Endothelial cell (in vitro differentiated cells): ENCODE measurements around the gene MSRB1. TPM values are rescaled to one million over a fixed set of nuclear protein-coding genes. Genes with fewer than 3 reads are reported as not detected.

Source experiments
- DNase-seq: peaks from one replicate; pipeline ENCODE4 v3.0.0; 2021; ENCODE audit warnings: low spot score
- H3K27ac Mint-ChIP-seq: one replicate; pipeline ENCODE4 v1.8.0; 2021; ENCODE audit warnings: mixed read lengths, inconsistent platforms; ENCODE audit not compliant: unreplicated experiment
- H3K27me3 Mint-ChIP-seq: one replicate; pipeline ENCODE4 v1.8.0; 2021; ENCODE audit warnings: mild to moderate bottlenecking, moderate library complexity, mixed read lengths, inconsistent platforms; ENCODE audit not compliant: unreplicated experiment
- H3K36me3 Mint-ChIP-seq: one replicate; pipeline ENCODE4 v1.8.0; 2021; ENCODE audit warnings: mild to moderate bottlenecking, low read depth, mixed read lengths, inconsistent platforms; ENCODE audit not compliant: unreplicated experiment
- H3K4me1 Mint-ChIP-seq: one replicate; pipeline ENCODE4 v1.8.0; 2021; ENCODE audit warnings: mild to moderate bottlenecking, mixed read lengths, inconsistent platforms; ENCODE audit not compliant: unreplicated experiment
- H3K4me3 Mint-ChIP-seq: one replicate; pipeline ENCODE4 v1.8.0; 2021; ENCODE audit warnings: mild to moderate bottlenecking, mixed read lengths, inconsistent platforms; ENCODE audit not compliant: unreplicated experiment
- H3K9me3 Mint-ChIP-seq: one replicate; pipeline ENCODE4 v1.8.0; 2021; ENCODE audit warnings: mixed read lengths, inconsistent platforms; ENCODE audit not compliant: unreplicated experiment
- total RNA-seq: library from RNA; stranded (reverse); fragmentation: NEBNext Ultra II Directional; extraction: Animal tissue kit (Norgen Biotek cat#: 25700); gene quantifications from one replicate; pipeline ENCODE4 v1.2.1, GENCODE V29; 2021; ENCODE audit not compliant: unreplicated experiment
- TF ChIP-seq, protein P1 (sequence below): fragments of 200-600 bp; sonication (generic); IDR thresholded peaks from one replicate; pipeline ENCODE4 v1.5.0; 2021; ENCODE audit warnings: antibody characterized with exemption; ENCODE audit not compliant: unreplicated experiment

MSRB1 gene
- total RNA-seq, 1 donor from 2014 or later, result 18.1 TPM

DNA sequence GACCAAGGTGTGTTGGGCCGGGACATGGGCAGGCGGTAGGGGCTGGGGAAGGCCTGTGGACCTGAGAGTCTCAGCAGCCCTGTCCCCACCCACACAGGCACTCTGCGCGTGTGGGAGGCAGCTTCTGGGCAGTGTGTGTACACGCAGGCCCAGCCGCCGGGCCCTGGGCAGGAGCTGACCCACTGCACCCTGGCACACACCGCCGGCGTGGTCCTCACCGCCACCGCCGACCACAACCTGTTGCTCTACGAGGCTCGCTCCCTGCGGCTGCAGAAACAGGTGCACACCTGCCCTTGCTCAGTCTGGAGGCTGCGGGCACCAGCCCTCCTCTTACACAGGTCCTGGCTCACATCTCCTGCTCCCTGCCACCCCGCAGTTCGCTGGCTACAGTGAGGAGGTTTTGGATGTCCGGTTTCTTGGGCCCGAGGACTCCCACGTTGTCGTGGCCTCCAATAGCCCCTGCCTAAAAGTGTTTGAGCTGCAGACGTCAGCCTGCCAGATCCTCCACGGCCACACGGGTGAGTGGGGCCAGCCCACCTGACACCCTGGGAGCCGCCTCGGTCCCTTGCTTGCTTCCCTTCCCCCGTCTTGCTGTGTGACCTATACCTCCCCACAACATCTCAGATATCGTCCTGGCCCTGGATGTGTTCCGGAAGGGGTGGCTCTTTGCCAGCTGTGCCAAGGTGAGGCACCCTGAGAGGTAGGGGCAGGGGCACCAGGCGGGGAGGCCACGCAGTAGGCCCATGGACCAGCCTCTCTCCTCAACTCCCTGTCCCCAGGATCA lies 32.6 kb upstream of the MSRB1 start:
- no peak overlapping the region for H3K27ac Mint-ChIP-seq
- no peaks in the 10 kb centered on the region for H3K9me3 Mint-ChIP-seq
- peaks cover 12% of the 10 kb centered on the region for H3K4me1 Mint-ChIP-seq
- TF ChIP-seq, protein P1, sequence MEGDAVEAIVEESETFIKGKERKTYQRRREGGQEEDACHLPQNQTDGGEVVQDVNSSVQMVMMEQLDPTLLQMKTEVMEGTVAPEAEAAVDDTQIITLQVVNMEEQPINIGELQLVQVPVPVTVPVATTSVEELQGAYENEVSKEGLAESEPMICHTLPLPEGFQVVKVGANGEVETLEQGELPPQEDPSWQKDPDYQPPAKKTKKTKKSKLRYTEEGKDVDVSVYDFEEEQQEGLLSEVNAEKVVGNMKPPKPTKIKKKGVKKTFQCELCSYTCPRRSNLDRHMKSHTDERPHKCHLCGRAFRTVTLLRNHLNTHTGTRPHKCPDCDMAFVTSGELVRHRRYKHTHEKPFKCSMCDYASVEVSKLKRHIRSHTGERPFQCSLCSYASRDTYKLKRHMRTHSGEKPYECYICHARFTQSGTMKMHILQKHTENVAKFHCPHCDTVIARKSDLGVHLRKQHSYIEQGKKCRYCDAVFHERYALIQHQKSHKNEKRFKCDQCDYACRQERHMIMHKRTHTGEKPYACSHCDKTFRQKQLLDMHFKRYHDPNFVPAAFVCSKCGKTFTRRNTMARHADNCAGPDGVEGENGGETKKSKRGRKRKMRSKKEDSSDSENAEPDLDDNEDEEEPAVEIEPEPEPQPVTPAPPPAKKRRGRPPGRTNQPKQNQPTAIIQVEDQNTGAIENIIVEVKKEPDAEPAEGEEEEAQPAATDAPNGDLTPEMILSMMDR, result no peak
- peaks cover 12% of the 10 kb centered on the region for H3K27me3 Mint-ChIP-seq
- no peak for DNase-seq
- H3K4me3 Mint-ChIP-seq, result no peak overlapping the region
- no peaks in the 10 kb centered on the region for H3K36me3 Mint-ChIP-seq

GRCh38 chr16:1974157-1975070 lies 31.4 kb upstream of the MSRB1 start:
- H3K9me3 Mint-ChIP-seq, result no peaks in the 10 kb centered on the region
- DNase-seq, result no peak
- TF ChIP-seq, protein P1, result no peak
- H3K36me3 Mint-ChIP-seq, result no peaks in the 10 kb centered on the region
- peaks cover 12% of the 10 kb centered on the region for H3K4me1 Mint-ChIP-seq
- H3K27ac Mint-ChIP-seq, result no peak overlapping the region
- H3K27me3 Mint-ChIP-seq, result peaks cover 10% of the 10 kb centered on the region
- H3K4me3 Mint-ChIP-seq, result no peak overlapping the region

GRCh38 chr16:1973461-1974156 lies 30.6 kb upstream of the MSRB1 start:
- no peaks in the 10 kb centered on the region for H3K9me3 Mint-ChIP-seq
- no peak overlapping the region for H3K4me3 Mint-ChIP-seq
- TF ChIP-seq, protein P1, result no peak
- peaks cover 12% of the 10 kb centered on the region for H3K4me1 Mint-ChIP-seq
- no peak overlapping the region for H3K27ac Mint-ChIP-seq
- no peak for DNase-seq
- peaks cover 10% of the 10 kb centered on the region for H3K27me3 Mint-ChIP-seq
- H3K36me3 Mint-ChIP-seq, result no peaks in the 10 kb centered on the region

- H3K27ac Mint-ChIP-seq, result peak overlapping the region; percentile 85
Measured at GRCh38 chr16:1972490-1972877, 29.5 kb upstream of the MSRB1 start.

More at GRCh38 chr16:1972490-1972877, 29.5 kb upstream of the MSRB1 start:
- H3K4me3 Mint-ChIP-seq, result peak overlapping the region; percentile 98
- TF ChIP-seq, protein P1, result no peak
- H3K27me3 Mint-ChIP-seq, result peaks cover 10% of the 10 kb centered on the region
- H3K4me1 Mint-ChIP-seq, result peaks cover 12% of the 10 kb centered on the region
- no peaks in the 10 kb centered on the region for H3K9me3 Mint-ChIP-seq
- H3K36me3 Mint-ChIP-seq, result no peaks in the 10 kb centered on the region
- no peak for DNase-seq
